Testis (tissue), 2 donors: ENCODE data around the gene HLA-DPA1.

Source experiments
- POLR2A ChIP-seq: fragments of 450-650 bp; IDR thresholded peaks from one replicate; pipeline ENCODE4 v1.6.1; 2017; ENCODE audit warnings: antibody characterized with exemption, mild to moderate bottlenecking, moderate library complexity
- TF ChIP-seq, protein P1 (sequence below), 3 experiments: fragments of 450-650 bp in 2 of 3; fragments of 200-600 bp in 1 of 3; sonication (generic) in 1 of 3; IDR thresholded peaks; one replicate each; pipeline ENCODE4 v1.5.1; 2016 to 2019; ENCODE audit warnings: antibody characterized with exemption in 3 of 3, mild to moderate bottlenecking in 2 of 3, moderate library complexity in 1 of 3

DNA sequence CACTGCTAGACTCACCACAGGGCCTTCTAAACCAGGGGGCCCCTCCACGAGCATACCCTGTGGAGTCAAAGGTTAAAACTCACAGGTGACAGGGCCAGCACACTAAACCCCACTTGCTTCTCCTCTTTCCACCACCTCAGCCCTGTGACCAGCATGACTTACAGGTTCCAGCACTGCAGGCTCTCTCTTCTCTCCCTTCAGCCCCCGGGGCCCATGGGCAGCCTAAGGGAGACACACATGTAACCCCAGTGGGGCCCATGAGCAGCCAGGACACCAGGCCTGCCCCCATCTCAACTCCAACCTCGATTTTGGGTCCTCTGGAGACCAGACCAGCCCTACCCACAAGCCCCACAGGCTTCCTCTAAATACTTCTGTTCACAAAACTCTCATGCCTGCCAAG, 30.3 kb upstream of the HLA-DPA1 start:
- TF ChIP-seq, protein P1, sequence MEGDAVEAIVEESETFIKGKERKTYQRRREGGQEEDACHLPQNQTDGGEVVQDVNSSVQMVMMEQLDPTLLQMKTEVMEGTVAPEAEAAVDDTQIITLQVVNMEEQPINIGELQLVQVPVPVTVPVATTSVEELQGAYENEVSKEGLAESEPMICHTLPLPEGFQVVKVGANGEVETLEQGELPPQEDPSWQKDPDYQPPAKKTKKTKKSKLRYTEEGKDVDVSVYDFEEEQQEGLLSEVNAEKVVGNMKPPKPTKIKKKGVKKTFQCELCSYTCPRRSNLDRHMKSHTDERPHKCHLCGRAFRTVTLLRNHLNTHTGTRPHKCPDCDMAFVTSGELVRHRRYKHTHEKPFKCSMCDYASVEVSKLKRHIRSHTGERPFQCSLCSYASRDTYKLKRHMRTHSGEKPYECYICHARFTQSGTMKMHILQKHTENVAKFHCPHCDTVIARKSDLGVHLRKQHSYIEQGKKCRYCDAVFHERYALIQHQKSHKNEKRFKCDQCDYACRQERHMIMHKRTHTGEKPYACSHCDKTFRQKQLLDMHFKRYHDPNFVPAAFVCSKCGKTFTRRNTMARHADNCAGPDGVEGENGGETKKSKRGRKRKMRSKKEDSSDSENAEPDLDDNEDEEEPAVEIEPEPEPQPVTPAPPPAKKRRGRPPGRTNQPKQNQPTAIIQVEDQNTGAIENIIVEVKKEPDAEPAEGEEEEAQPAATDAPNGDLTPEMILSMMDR (IDR thresholded peaks at IDR 0.05): no peak
- no peak for TF ChIP-seq POLR2A
